ENCODE results near the gene BRI3.

Gene BRI3

DNA sequence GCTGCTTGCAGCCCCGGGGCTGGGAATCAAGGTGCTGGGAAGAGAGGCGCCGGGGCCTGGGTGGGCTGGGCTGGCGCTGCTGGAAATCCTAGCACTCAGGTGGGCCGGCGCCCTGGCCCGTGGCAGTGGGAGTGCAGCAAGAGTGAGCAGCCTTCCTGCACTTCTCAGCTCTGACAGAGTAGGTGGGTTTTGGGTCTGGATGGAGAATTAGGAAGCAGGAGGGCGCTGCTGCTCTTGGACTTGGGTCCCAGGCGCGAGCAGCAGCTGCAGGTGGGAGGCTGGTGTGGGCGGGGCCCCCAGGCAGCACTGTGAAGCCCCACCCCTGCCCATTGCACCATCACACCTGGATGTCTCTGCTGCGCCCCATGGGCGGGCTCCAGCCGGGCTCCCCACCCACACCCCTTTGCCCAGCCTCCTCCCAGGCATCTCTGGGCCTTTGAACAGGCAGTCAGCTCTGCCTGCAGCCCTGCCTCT is 6.0 kb downstream of the BRI3 start:
- DNase-seq = no peak

DNA sequence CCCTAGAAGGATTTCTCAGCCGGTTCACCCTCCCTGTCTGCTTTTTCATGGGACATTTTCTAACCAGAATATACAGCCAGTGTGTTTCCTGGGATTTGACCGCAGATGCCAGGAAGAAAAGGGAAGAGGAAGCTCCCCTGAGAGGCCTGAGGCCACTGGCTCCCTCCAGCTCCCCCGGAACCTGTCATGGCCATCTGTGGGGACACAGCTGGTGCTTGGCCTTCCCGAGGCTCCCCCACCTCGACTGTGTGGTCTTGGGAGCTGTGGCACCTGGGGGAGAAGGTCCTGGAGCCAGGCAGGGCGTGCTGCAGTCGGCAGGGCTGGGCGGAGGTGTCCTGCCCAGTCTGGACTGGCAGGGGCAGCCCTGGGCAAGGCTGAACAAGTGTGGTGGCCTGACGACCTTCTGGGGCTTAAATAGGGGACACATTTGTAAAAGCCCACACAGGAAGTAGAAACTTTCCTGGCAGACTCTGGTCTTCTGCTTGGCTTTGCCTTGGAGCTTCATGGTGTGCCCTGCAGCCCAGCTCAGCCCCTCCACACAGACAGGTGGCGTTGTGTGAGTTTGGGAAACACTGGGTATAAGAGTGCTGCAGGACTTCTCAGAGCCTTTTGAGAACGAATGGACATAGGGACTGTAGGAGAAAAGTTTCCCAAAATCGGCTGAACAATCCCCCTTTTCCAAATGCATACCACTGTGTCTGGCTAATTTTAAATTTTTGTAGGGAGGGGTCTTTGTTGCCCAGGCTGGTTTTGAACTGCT is 6.8 kb downstream of the BRI3 start:
- DNase-seq = no peak

DNA sequence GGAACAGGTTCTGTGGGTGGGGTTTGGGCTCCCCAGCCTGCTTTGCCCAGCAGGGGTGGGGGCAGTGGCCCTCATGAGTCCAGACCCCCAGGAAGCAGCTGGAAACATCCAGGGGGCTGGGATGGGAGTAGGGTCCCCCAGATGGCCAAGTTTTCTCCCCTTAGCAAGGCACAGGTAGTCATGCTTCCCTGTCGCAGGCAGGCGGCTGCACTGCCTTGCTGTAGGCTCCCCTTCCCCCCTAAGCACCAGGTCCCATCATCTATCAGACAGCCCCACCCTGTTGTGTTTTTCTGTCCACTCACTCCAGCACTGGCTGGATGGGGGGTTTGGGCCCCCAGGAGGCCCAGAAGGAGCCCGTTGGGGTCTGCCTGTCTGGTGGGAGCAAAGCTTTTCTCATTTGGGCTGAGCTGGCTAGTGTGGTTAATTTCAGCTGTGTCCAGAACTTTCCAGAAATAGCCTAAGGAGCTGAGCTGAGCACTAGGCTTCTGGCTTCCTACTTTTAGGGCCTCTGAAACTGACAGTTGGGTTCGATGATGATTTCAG is 7.9 kb downstream of the BRI3 start:
- no peak for DNase-seq

DNA sequence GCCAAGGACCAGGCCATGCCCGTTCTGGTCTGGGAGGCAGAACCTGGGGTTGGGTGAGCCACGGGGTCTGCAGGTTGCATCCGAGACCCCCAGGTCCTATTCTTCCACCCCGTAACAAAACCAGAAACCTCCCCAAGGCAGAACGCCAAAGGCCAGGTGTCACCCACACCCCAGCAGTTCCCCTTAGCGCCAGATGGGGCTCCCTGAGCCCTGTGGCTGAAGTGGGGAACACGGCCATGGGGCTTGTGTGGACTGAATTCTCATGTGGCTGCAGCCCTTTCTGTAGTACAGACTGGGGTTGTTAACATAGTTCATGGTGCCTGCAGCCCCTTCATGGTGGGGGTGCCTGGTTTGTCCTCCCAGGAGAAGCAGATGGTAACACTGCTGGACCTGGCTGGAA is 10.2 kb downstream of the BRI3 start:
- DNase-seq = no peak

DNA sequence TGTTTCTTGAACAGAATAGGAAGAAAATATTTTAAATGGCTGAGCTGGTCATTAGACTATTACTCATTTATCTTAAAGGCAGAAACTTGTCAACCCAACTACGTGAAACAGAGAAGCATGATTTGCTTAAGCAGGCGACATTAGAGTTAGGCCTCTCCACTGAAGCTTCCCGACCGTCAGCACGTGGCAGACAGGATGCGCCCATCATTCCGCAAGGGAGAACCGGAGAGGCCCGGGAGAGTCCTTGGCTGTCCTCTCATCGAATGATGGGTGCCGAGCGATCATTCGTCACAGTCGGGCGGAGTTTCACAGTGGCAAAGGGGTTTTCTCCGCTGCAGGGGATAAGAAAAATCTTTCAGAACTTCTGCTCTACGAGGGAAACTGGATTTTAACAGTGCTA is 11.8 kb downstream of the BRI3 start:
- DNase-seq = no peak

DNA sequence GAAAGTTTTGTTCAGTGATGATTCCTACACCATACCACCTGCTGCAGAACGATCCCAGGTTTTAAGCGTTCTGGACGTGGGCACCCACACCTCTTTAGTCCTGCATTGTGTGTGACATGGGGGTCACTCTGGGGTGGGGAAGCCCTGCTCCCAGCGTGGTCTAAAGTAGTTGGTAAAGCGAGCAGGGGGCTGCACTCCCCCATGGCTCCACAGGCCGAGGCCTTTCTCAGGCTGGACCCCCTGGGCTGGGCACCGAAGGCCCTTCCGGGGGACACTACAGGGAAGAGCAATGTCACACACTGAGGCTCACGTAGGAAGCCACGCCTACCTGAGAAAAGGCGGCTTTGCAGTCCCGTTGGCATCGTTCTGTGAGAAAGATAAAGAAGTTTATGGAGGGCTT is 12.3 kb downstream of the BRI3 start:
- DNase-seq = no peak

DNA sequence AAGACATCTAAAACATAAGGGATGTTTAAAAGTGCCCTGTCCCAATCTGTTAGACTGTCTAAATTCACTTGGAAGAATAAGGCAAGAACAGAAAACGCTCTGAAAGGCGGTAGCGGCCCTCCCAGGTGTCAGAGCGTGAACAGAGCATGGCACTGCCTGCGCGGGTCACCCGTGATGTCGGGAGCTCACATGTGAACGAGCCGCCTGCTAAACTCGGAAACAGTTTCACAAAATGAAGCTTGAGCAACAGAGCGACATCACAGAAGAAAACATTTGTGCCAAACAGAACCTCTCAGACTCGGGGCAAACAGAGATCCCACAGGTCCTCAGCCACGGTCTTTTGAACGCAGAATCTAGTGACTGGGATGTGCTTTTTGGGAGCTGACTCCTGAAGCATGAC is 12.8 kb downstream of the BRI3 start:
- no peak for DNase-seq

DNA sequence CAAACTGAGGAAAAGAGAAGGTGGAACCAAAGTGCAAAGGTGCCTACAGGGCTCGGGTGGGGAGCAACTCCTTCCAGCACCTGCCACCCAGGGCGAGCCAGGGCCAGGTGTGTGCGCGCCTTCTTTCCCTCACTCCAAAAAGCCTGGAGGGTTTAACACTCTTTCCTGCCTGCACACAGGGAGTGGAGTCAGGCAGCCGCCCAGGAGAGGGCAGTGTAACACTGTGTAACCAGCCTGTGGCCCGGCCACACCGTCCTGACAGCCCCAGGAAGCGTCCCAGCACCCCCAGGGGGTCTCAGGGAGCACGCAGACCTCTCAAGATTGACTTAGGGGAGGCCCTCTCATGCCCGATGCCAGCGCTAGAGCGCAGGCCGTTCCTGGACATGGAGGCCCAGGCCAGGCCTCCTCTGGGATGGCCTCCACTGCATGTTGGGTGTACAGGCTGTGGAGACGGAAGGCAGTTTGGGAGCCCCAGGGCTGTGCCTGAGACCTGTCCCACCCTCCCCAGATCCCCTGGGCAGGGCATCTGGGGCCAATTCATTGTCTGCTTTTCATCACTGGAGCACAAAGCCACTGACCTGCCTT is 13.4 kb downstream of the BRI3 start:
- peak; percentile 79 for DNase-seq

DNA sequence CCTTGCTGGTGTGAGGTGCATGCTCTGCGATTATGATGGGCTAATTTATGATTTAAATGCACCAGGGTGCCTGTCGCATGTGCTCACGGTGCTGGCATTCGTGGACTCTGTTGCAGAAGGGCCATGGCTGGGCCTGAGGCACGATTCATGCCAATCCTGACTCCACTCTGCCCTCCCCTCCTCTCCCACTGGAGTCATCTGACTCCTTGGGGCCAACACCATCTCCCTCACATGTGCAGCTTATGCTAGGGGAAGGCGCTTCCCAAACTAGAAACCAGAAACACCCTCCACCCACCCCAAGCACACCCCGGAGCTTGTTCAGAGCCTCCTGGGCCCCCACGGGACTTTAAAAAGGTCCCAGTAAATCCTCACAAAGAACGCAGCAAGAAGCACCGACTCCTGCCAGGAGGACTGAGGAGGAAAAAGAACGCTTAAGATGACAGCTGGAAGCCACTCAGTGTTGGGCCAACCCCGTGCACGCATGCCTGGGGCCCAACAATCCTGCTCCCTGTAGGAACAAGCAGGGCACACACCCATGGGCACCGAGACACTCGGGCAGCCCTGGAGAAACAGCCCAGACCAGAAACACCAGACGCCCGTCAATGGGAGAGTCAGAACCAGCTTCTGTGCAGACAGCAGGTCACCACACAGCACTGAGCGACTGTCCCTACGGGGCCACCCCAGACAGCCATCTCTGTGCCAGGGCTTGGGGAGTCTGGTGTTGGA is 14.1 kb downstream of the BRI3 start:
- no peak for DNase-seq

DNA sequence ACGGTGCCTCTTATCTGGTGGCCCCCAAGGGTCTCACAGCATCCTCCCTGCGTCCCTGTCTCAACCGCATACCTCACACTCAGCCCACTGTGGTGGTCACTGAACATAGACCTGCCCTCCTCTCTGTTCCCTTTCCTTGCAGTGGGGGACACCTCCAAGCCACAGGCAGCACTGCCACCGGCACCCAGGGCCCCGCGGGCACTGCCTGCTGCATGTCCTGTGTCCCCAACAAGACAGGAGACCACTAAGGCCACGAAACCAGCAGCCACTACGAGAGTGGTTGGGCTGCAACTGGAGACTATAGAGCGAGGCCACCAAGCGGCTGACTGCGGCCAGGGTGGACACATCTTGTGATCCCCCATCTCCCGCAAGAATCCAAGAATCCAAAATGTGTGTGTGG is 15.3 kb downstream of the BRI3 start:
- DNase-seq = no peak

DNA sequence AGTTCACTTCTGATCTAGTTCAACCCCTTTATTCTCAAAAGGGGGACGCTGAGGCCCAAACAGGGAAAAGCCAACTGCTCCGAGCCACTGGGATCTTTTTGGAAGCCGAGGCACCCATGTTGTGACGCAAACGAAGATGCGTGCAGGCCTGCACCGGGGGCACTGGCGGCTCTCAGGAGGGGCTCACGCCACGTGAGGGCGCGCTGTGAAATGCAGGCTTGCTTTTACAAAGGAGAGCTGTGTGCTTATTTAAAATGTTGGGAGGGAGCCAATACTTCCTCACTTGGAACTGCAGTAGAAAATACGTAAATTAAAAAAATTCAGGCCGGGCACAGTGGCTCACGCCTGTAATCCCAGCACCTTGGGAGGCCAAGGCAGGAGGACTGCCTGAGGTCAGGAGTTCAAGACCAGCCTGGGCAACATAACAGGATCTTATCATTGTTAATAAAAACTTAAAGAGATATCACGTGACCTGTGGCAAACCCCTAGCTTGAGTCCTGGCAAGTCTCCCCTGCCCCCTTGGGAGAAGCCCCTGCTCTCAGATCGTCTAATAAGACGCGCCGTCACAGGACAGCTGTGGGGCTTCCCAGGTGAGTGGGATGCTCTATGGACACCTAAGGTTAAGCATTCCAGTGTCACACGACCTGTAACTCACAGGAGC is 16.3 kb downstream of the BRI3 start:
- DNase-seq = no peak

DNA sequence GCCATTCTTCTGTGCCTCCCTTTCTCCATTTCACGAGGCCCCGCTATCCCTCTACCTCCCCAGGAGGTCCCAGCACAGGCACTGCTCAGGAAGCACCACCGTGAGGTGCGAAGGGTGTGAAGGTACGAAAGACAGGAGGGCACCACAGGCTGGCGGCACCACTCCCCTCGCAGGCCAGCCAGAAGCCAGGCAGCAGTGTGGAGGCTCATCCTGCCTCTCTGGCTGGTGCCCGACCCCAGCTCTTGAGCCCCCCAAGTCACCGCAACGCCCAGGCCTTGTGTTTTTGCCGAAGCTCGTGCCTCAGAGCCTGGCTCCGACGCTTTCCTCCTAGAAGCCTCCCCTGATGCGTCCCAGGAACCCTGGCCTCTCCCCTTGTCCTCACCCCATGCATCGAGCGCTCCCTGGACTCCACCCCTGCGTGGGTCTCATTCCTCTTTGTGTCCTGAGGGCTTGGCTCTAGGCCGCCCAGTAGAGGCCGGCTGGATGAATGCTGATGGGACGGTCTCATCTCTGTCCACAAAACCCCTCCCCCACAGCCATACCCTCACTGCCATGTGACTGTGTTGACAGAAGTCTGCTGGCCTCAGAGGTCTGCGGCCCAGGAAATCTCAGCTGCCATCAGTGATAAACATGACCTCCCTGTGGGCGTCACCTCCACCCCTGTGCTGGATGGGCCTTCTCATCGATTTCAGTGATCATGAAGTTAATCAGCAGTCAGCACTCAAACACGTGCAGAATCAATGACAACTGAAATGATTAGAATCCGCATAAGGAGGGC is 19.3 kb downstream of the BRI3 start:
- DNase-seq = no peak

DNA sequence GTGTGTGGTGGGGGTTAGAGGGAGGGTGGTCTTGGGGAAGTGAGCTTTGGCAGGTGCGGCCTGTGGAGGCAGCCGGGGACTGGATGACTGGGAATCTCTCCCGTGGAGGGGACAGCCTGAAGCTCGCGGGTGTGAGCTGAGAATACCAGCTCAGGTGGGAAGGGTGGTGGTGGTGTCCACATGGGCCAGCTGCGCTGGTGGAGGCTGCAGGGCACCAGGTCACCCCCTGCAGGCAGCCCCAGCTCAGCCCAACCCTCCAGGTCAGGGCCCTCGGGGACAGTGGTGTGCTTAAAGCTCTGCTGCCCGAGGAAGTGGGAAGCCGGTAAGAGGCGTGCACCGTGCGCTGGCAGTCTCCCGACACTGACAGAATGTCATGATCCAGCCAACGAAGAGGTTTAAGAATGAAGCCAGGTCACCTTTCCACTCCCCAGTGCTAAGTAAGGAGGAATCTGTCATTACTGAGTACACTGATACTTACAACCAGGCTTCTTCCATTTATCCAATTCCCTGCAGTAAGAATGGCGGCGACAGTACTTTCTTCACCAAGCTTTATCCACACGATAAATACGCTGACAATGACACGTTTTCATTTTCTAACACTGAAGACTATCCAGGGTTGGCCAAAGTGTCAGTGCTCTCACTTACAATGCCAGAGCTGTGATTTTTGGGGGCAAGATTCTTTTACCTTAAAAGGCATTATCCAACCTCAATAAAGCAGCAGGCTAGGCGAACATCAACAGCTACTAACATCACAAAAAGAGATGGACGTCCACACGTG is 20.4 kb downstream of the BRI3 start:
- no peak for DNase-seq

DNA sequence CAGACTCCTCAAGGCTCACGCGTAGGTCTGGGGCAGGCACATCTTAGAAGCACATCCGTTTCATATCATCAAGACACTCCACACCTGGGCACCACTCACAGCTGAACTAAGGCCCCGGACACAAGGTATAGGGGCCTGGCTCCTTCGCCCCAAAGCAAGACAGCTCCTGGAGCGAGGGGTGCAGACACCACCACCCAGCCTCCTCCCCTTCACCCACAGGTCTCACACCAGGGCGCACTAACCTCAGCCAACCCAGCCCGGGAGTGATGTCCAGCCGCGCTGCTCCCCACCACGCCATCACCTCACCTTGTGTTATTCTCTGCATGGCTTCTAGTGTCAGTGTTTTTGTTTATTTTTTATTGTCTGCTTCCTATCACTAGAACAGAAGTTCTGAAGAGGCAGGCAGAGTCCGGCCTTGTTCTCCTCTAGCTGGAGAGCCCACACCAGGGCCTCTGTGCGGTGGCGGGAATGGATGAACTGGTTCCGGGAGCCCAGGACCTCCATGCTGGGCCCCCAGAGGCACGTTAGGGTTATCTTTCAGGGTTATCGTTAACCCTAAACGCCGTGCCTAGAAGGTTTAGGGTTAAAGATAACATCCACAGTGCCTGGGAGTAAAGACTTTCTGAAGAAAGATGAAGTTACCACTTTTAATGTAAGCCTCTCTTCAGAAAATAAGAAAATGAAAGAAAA is 21.8 kb downstream of the BRI3 start:
- DNase-seq = no peak

DNA sequence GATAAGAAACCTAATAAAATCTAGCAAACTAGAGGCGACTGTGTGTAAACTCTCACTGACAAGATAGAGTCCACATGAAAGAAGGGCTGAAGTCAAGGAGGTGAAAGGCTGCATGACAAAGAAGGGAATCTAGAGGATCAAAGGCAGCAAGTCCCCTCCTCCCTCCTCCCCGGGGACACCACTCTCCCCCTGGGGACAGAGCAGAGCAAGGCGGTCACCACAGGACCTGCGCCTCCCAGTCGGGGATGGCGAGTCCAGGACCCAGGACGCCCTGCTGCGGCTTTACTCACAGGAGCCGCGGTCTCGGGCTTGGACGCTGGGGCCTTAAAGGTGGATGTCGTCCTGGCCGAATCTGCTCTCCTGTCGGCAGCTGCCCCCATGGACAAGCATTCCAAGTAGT is 22.4 kb downstream of the BRI3 start:
- no peak for DNase-seq

DNA sequence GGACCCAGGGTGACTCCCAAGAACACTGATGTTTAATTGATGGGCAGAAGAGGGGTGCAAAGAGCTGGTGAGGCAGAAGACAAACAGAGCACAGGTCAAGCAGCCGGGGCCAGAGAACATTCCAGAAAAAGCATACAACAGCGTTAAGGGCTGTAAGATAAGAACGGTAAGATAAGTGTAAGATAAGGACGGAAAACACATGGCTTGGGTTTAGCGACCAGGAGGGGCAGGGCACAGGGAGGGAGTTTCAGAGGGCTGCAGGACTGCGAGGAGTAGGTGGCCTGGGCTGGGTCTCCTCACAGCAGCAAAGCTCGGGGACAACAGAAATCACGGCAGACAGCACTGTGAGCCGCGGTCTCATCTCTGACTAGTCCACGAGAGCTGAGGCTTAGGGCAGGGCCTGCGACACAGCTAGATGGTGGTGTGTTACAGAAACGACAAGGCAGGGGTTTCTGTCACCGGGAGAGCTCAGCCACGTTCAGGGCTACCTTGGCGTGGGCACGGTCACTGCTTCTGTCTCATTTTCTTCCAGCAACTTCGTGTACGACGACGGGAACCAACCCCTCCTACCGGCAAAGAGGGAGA is 24.6 kb downstream of the BRI3 start:
- no peak for DNase-seq

DNA sequence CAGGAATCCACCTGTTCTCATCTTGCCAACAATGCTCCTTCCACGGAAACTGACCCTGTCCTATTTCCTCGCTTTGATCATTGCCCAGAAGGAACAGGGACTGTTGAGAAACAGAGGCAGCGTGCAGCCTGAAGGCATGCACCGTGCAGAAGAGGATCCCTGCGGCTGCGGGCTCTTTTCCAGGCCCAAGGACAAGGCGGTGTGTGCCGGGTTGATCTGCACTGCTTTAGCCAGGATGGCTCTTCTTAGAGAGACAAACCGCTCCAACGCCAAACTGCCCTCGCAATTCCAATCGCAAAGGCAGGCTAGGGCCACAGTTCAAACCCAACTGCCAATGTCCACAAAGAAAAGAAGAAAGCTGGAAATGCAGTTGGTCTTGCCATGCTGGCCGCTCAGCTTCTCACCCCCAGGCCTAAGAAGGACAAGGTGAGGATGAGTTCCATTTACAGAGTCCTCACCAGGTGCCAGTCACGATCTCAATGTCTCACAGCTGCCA is 26.5 kb downstream of the BRI3 start:
- no peak for DNase-seq

DNA sequence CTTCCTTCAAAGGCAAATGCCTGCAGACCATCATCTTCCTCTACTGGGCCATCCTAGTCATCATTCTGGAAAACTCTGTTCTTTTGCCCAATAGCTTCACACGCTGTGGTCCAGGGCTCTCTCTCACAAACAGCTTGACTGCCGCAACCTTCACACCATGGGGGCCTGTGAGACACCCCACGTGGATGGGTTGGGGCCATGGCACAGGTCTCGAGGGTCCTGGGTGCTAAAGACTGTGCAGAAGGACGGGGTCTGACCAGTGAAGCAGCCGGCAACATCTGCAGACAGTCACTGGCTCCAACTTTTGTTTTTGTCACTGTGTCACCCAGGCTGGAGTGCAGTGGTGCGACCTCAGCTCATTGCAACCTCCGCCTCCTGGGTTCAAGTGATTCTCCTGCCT is 28.1 kb downstream of the BRI3 start:
- no peak for DNase-seq

DNA sequence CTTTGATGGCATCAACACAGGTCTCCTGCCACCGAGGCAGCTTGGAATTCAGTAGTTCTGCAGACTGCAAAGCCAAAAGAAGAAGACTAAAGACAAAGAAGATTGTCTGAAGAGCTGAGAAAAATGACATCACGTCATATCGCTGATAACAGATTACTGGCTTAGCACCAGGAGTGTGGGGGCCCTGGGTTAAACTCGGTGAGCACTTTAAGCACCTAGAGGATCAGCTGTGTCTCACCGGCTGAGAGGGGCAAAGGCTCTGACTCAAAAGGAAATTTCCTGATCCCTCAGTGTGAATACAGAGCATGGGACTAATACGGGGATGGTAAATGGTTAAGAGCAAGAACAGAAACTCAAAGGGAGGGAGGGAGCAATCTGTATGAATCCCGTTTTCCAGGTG is 30.7 kb downstream of the BRI3 start:
- peak; percentile 20 for DNase-seq

DNA sequence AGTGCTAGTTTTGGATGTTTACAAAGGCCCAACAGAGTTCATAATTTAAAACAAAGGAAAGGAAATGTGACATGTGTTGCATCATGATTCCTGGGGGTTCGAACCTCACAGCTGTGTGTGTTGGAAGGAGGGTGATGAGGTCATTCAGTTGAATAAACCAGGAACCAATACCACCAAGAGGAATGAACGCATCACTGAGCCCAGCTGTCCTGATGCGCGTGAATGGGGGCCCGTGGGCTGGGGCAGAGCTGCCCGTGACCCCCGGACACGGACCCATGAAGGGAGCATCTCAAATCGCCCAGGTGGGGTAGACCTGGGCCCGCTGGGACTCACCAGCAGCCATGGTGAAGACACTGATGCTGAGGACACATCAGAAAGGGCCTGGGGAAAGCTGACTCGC is 33.0 kb downstream of the BRI3 start:
- no peak for DNase-seq

All from NCI-H82 (cell line).